Rectal smooth muscle tissue (tissue), 1 donor: Measurements from ENCODE around the gene U2AF1.
"Not testable (repeated sequence)": the region's sequence is repeated elsewhere in the genome, so short reads cannot be mapped to it uniquely, and the experiment has no call there.

Experiments used
- H3K27ac ChIP-seq: one replicate; pipeline ENCODE4 v1.7.0; 2013; ENCODE audit warnings: low read depth, low read length, inconsistent platforms
- H3K27me3 ChIP-seq: one replicate; pipeline ENCODE4 v1.7.0; 2013; ENCODE audit warnings: low read length; ENCODE audit not compliant: control insufficient read depth, insufficient read depth
- H3K36me3 ChIP-seq: one replicate; pipeline ENCODE4 v1.7.0; 2013; ENCODE audit warnings: low read length; ENCODE audit not compliant: control insufficient read depth, insufficient read depth
- H3K4me1 ChIP-seq: one replicate; pipeline ENCODE4 v1.7.0; 2013; ENCODE audit warnings: low read length; ENCODE audit not compliant: control insufficient read depth, insufficient read depth
- H3K4me3 ChIP-seq: one replicate; pipeline ENCODE4 v1.7.0; 2013; ENCODE audit warnings: low read length
- H3K9ac ChIP-seq: one replicate; pipeline ENCODE4 v1.7.0; 2013; ENCODE audit warnings: low read length

Gene U2AF1

DNA sequence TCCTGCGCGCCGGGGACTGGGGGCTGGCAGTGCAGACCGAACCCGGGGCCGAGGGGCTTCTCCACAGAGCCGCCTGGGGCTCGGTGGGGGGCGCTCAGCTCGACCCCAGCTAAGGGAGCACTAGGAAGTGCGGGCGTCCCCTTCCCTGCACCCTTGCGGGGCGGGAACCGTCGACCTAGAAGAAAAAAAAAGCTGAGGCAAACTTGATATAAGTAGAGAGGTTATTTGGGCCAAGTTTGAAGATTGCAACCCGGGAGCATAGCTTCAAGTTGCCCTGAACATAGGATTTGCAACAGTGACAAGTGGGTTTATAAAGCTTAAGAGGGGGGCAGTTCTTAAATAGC is 396 bp upstream of the U2AF1 start:
- not testable (repeated sequence) for H3K36me3 ChIP-seq, H3K4me1 ChIP-seq, H3K9ac ChIP-seq, H3K27ac ChIP-seq, H3K4me3 ChIP-seq, H3K27me3 ChIP-seq

DNA sequence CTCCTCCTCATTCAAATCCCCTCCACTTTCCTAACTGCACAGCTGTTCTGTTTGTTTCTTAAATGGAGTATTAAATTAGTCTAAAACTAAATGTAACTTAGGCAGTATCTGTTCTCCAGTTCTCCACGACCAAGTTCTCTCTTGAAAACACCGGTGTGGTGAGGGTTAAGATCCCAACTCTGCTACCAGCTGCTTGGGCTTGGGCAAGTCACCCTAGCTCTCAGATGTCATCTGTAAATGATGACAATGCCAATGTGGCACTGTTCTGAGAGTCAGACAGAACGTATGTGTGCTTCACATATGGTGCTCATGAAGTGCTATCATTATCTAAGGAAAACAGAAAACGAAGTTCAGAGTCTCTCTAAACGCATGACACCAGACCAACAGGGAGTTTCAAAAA is 2.7 kb downstream of the U2AF1 start:
- not testable (repeated sequence) for H3K4me1 ChIP-seq, H3K9ac ChIP-seq, H3K27me3 ChIP-seq, H3K4me3 ChIP-seq, H3K36me3 ChIP-seq, H3K27ac ChIP-seq

DNA sequence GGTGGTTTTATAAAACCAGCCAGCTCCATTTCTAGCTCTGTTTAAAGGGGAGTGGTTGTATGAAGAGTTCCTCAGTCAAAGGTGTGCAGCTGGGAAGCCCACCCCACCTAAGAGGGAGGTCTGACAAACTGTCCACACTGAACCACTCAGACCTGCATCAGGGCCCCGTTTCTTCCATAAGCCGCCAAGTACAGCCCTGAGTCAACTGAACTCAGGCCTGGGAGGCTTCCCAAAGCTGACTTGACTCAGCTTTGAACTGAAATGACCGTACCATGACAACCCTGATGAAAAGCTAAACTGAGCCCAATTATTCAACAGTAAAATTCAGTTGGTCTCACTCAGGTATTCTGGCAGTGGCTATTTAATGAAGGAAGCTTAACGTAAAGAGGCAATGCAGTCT is 5.1 kb downstream of the U2AF1 start:
- not testable (repeated sequence) for H3K4me3 ChIP-seq, H3K27me3 ChIP-seq, H3K4me1 ChIP-seq, H3K9ac ChIP-seq, H3K27ac ChIP-seq, H3K36me3 ChIP-seq

DNA sequence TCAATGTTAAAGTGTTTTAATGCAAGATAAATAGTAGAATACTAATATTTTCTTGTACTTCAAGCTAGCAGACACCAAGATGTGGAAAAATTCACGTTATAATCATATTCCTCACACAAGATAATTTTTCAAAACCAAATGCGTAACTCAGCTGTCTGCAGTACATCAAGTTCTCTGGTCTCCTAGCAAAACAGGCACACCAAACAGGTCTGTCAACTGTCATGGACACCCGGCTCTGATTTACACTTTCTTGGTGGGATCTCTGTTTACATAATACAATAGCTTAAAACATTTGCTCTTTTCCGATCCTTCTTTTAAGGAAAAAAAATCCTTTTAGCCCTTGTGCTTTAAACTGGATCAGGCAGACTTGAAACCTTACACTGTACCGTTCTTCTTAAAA is 5.7 kb downstream of the U2AF1 start:
- not testable (repeated sequence) for H3K9ac ChIP-seq, H3K27ac ChIP-seq, H3K36me3 ChIP-seq, H3K4me3 ChIP-seq, H3K4me1 ChIP-seq, H3K27me3 ChIP-seq

DNA sequence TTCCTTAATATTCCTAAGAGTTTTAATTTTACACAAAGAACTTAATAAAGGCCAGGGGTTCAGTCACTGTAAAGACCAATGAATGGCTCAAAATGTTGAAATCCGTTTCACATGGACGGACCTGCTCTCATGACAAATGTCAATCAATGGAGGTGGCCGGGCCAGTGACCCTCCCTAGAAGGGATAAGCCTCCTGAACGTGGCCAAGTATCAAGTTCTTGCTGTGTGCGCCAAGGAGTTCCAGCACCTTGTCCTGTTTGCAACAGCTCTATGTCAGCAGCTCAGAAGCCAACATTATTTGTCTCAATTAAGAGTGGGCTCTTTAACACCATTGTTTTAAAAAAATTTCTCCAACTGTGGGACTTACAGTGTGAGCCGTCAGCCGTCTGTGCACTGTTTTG is 6.4 kb downstream of the U2AF1 start:
- not testable (repeated sequence) for H3K4me3 ChIP-seq, H3K9ac ChIP-seq, H3K36me3 ChIP-seq, H3K27ac ChIP-seq, H3K4me1 ChIP-seq, H3K27me3 ChIP-seq

DNA sequence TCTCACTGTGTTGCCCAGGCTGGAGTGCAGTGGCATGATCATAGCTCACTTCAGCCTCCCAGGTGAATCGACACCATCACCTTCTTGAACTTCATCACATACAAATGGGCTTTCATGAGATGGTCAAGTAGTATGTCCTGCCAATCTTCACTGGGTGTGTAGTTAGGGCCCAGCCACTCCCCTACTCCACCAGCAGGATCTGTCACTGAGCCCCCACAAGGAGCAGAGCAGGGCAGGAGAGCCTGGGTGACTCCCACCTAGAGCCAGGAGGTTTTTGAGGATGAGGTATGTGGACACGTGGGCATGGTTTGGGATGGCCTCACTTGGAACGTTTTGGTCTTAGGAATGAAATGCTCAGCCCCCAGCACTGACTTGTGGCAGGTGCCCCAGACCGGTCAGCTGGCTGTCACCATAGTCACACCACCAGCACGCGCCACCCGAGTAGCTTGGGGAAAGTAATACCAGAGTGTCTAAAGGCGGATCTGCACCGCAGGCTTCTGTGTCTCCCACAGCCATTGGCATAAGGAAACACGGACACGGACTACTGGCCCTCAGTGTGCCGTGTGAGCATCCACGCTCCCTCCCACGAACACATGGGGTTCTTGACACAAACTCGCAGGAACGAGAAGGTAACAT is 15.3 kb downstream of the U2AF1 start:
- H3K4me3 ChIP-seq, H3K36me3 ChIP-seq, H3K27me3 ChIP-seq, H3K9ac ChIP-seq, H3K4me1 ChIP-seq, H3K27ac ChIP-seq: not testable (repeated sequence)

DNA sequence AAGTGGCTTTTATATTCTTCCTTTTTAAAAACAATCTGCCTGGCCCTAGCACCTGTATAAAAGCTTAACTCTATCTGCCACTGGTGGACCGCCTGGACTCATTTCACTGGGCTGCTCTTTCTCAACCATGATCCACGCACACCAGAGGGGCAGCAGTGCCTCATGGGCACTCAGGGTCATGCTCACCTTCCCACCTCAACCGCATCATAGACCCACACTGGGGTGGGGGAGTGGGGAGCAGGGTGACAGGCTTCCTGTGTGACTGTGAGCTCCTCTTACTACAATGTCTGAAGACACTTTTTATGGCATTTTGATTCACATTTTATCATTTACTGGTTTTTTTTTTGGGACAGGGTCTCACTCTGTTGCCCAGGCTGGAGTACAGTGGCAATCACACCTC is 16.4 kb downstream of the U2AF1 start:
- not testable (repeated sequence) for H3K9ac ChIP-seq, H3K36me3 ChIP-seq, H3K27ac ChIP-seq

DNA sequence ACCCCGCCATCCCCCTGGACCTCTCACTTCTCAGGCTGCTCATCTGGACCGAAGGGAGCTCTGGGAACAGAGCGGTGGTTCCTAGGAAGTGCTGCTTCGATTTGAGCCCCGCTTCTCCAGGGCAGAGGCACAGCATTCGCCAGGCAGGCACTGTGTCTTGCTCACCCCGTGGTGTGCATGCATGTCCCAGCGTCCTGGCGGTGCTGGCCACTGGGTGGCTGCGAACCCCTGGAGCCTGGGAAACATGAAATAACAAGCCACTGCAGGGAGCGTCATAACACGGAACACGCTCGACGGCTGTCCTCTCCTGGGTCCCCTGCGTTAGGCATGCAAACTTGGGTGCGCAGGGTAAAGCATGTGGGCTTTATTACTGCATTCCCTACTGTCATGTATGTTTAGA is 17.9 kb downstream of the U2AF1 start:
- H3K27me3 ChIP-seq, H3K27ac ChIP-seq, H3K36me3 ChIP-seq, H3K4me3 ChIP-seq, H3K4me1 ChIP-seq, H3K9ac ChIP-seq: not testable (repeated sequence)

More for the DNA sequence above, 16.4 kb downstream of the U2AF1 start:
- H3K4me1 ChIP-seq, H3K27me3 ChIP-seq, H3K4me3 ChIP-seq: not testable (repeated sequence)

DNA sequence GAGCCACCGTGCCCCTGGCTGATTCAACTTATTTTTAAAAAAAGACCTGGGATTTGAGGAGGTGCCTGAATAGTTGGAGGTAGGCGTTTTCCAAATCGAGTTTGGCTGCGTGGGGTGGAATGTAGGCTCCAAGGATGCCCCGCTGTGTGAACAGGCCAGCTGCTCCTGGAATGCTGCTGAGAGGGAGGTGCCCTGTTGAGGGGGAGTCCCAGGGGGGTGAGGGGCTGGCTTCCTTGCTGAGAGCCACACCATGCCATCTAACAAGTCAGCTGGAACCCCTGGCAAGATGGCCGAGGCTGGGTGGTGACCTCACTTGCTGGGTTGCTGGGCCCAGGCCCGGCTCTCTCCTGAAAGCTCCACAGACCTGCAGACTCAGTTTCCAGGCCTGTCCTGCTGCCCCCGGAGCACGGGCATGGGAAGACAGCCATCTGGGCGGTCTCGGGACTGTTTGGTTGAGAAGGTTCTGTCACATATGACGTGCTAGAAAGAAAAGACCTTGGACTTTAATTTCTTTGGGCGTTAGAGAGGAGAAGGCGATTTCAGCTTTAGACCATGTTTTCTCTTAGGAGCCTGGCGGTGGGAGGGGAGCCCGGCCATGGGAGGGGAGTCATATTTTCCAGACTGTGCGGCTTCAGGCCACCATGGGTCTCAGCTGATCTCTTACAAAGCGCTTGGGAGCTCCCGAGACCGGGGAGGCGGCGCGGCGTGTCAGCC is 24.6 kb downstream of the U2AF1 start:
- not testable (repeated sequence) for H3K27me3 ChIP-seq, H3K9ac ChIP-seq, H3K27ac ChIP-seq, H3K36me3 ChIP-seq, H3K4me1 ChIP-seq, H3K4me3 ChIP-seq

DNA sequence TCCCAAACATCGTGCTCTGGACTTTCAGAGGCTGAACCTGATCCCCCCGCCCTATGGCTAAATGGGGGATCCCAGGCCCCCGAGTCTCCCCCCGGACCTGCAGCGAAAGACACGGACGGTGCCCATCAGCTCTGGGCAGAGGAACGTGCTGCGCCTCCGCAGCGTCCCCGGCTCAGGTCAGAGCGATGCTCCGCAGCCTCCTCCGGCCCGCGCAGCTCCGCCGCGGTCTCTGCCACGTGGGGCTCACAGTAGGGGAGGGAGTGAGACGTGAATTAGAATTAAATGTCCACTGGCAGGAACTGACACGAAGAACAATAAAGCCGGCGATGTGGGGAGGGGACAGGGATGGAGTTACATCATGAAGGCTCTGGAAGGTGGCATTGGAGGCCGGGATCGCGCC is 30.7 kb downstream of the U2AF1 start:
- H3K36me3 ChIP-seq, H3K9ac ChIP-seq, H3K27me3 ChIP-seq, H3K4me1 ChIP-seq, H3K27ac ChIP-seq, H3K4me3 ChIP-seq: not testable (repeated sequence)

DNA sequence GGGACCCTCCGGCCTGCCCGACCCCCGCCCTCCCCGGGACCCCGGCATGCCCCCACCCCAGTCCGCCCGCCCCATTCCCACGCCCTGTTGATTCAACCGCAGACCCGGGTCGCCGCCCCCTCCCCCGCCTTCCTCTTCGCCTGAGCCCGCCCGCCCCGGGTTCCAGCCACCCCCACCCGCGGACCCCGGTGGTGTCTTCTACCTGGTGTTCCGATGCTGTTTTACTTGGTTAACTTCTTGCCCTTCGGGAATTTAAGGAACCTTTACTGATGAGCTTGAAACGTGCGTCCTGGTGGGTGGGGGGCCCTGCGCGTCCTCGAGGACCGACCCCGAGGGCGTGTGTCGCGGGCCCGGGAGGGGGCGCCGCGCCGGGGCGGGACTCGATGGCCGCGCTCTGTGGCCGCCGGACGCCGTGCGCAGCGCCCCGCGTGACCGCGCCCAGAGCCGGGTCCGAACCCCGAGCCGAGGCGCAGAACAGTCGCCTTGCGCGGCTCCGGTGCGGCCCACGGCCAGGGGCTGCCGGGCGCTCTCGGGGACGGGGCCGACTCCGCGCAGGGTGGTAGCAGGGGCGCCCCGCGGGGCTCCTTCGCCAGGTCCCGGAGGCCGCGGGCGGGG is 31.2 kb downstream of the U2AF1 start:
- H3K27ac ChIP-seq, H3K9ac ChIP-seq, H3K27me3 ChIP-seq, H3K36me3 ChIP-seq, H3K4me1 ChIP-seq, H3K4me3 ChIP-seq: not testable (repeated sequence)

DNA sequence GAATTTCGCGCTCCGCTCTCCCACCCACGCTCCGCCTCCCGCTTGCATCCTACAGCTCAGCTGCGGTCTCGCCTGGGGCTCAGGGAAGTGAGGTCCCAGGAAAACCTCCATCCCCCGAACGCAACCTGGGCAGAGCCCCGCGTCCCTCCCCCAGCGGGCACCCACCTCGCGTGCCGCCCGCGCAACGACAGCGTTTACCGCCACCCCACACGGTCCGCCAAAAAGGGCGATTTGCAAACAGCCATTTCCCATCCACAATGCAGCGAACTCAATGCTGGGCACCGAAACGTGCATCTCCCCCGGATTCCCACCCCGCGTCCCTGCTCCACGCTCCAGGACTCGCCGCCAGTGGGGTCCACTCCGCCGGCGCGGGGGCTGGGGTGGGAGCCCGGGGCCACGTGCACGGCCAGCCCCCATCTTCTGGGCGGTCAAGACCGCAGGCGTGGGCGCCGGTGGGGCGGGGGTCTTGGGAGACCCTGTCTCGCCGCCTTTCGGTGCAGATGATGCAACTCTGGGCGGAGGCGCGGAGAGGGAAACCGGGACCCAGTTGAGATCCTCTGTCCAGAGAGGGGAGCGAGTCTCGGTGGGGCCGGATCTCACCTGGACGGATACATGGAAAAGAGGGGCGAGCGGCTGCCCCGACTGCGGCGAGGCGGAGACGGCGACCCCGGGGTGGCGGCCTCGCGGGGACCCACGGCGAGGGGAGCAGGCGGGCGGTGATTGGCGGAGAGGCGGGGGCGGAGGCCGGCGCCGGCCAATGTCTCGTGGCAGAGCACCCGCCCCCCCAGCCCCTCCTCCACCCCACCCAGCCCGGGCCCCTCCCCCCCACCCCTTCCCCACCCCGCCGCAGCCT is 32.0 kb downstream of the U2AF1 start, which contains the start of gene CBS:
Gene CBS (minus strand): TSS at position 666 of the 853 bp plus-strand sequence. CDS start 3,642 bp downstream, outside the sequence.
- H3K27me3 ChIP-seq, H3K27ac ChIP-seq, H3K9ac ChIP-seq, H3K36me3 ChIP-seq, H3K4me1 ChIP-seq, H3K4me3 ChIP-seq: not testable (repeated sequence)
